Omental fat pad (tissue), 4 donors: ENCODE measurements around the gene GUCY1A2. TPM values are rescaled to one million over a fixed set of nuclear protein-coding genes. Genes with fewer than 3 reads are reported as not detected.

Experiments
- ATAC-seq: fragments of 150-250 bp; one replicate; pipeline ENCODE4 v1.9.1; 2016; ENCODE audit warnings: mild to moderate bottlenecking, moderate library complexity; ENCODE audit not compliant: low FRiP score
- DNase-seq: peaks from one replicate; pipeline ENCODE4 v3.0.0-alpha.2; 2019; ENCODE audit warnings: low spot score
- total RNA-seq, 4 donors: library from RNA; depleted of rRNA; stranded (reverse); fragments of >200 nt; gene quantifications; one replicate each; pipeline ENCODE4 v1.1.0, GENCODE V29; 2016
- TF ChIP-seq, protein P1 (sequence below), 3 donors: fragments of 450-650 bp; IDR thresholded peaks; one replicate each; pipeline ENCODE4 v1.5.1; 2016 to 2017; ENCODE audit warnings: antibody characterized with exemption in 3 of 3, mild to moderate bottlenecking in 3 of 3, moderate library complexity in 2 of 3

GUCY1A2 gene
- total RNA-seq, 4 donors from 2014 or later = 2.8 to 26.6 (median 5.1) TPM

DNA sequence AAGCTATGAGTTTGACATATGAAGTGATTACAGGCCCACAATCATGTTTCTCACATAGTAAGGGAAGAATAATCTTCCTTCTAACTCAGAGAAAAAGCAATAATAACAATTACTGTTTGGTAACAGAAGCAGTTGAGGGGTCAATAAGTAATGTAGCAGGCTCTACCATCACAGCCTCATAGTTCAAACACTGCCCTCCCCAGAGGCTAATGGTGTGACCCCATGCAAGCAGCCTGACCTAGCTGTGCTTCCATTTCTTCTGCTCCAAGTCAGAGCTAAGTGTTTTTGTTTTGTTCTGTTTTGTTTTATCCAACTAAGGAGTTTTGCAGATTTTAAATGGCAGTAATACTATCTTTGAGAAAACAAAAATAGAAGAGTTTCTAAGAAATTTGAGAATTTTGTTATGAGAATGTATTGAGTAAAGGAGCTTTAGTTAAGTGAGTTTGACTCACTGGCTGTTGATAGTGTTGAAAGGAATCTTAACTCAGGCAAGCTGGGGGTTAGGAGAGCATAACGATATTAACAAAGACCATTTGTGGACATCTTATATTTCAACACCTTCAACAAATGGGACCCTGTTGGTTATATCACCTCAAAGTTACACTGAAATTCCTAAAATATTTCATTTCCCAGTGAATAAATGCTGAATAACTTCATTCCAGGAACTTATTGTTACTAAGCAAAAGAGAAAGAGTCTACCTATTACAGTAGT, 48.5 kb downstream of the GUCY1A2 start:
- DNase-seq = no peak
- no peak for ATAC-seq
- TF ChIP-seq, protein P1, sequence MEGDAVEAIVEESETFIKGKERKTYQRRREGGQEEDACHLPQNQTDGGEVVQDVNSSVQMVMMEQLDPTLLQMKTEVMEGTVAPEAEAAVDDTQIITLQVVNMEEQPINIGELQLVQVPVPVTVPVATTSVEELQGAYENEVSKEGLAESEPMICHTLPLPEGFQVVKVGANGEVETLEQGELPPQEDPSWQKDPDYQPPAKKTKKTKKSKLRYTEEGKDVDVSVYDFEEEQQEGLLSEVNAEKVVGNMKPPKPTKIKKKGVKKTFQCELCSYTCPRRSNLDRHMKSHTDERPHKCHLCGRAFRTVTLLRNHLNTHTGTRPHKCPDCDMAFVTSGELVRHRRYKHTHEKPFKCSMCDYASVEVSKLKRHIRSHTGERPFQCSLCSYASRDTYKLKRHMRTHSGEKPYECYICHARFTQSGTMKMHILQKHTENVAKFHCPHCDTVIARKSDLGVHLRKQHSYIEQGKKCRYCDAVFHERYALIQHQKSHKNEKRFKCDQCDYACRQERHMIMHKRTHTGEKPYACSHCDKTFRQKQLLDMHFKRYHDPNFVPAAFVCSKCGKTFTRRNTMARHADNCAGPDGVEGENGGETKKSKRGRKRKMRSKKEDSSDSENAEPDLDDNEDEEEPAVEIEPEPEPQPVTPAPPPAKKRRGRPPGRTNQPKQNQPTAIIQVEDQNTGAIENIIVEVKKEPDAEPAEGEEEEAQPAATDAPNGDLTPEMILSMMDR (IDR thresholded peaks at IDR 0.05) = no peak

DNA sequence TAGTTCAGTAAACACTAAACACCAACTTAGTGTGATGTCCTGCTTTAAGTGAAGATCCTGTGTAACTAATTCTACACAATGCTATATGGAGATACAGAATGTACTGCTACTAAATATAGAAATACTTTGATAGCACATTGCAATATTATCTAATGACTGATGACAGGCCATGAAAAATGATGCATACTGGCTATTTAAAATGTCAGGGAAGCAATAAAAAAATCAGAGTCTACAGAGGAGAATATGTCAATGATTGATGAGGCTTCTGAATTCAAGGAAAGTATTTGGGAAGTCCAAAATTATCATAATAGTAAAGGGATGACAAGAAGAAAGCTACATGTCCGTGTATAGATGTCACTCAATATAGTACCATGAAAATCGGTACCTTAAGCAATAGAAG, 55.3 kb downstream of the GUCY1A2 start:
- ATAC-seq (no peak), DNase-seq (no peak)
- TF ChIP-seq, protein P1 (IDR thresholded peaks at IDR 0.05) = no peak

GRCh38 chr11:106961518-106961917, 56.8 kb downstream of the GUCY1A2 start:
- ATAC-seq (peak; percentile 66), DNase-seq (no peak)
- TF ChIP-seq, protein P1 (IDR thresholded peaks at IDR 0.05) = no peak

DNA sequence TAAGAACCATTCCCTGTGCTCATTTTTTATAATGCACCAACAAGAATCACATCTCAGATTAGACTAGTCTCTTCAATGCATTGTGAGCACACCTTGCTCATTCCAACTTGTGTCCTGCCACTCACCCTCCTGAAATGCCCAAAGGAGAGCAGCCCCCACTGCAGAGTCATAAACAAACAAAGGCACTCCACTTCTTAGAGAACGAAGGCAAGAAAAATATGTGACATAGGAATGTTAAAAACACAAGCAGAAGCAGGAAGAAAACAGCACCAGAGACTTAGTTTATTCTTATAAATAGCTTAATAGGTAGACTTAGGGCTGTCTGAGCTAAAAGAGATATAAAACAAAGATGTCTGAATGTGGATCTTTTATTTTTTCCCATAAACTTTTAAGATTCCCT, 57.2 kb downstream of the GUCY1A2 start:
- TF ChIP-seq, protein P1 (IDR thresholded peaks at IDR 0.05) = no peak
- DNase-seq (no peak), ATAC-seq (no peak)

DNA sequence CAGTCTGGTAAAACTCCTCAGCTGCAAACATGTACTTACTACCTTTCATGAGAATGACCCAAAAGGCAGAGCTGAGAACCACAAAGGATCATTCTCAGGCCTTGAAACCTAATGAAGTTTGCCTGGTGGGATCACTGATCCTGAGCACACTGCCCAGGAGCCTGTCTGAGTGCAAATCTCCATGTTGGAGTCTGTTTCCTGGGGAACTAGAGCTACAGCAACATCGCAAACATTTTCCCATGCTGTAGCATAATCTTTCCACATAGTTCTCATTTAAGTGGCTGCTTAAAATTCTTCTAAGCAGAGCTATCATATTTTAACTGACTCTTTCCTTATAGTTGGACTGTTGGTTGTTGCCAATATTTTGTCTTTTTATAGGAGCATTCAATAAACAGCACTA, 58.5 kb downstream of the GUCY1A2 start:
- ATAC-seq (no peak), DNase-seq (no peak)
- TF ChIP-seq, protein P1 (IDR thresholded peaks at IDR 0.05) = no peak

- ATAC-seq = no peak
- TF ChIP-seq, protein P1 (IDR thresholded peaks at IDR 0.05) = no peak
- DNase-seq = no peak
Observed at GRCh38 chr11:106959386-106959785, 58.9 kb downstream of the GUCY1A2 start.

GRCh38 chr11:106958517-106959248, 59.6 kb downstream of the GUCY1A2 start:
- DNase-seq = no peak
- no peak for ATAC-seq
- TF ChIP-seq, protein P1 (IDR thresholded peaks at IDR 0.05) = no peak
